Posterior vena cava (tissue), 2 donors: Measurements from ENCODE around the gene SHISAL2A. TPM values are rescaled to one million over a fixed set of nuclear protein-coding genes. Genes with fewer than 3 reads are reported as not detected.

Experiments used
- DNase-seq: peaks from one replicate; pipeline ENCODE4 v3.0.0-alpha.2; 2020; ENCODE audit warnings: low spot score
- intact Hi-C, 2 donors: fragments of 100-400 bp; cut with DNase I; formaldehyde crosslinking; loops; one replicate each; pipeline versions ENCODE4 v1.14.1 to v1.14.2; 2022 to 2023
- long read RNA-seq, 2 donors: library from polyadenylated mRNA; unstranded; transcript quantifications; one replicate each; pipeline ENCODE4 v2.0.0, GENCODE V29; 2020 to 2021
- total RNA-seq, 2 donors: library from RNA; stranded (reverse); fragmentation: NEBNext Ultra II Directional; extraction: Animal tissue kit (Norgen Biotek cat#: 25700); gene quantifications; one replicate each; pipeline ENCODE4 v1.2.1, GENCODE V29; 2021
- donor health status: DM: yes; HTN: yes; CAD: no.
- donor health status: DM: yes; HTN: yes; CAD: no.

SHISAL2A gene
- total RNA-seq, result under 1 TPM in 1 of 2 donors, not detected in 1; 0.14 TPM
- long read RNA-seq, donor 1, result 0 reads
- long read RNA-seq, donor 2, result 0 reads

DNA sequence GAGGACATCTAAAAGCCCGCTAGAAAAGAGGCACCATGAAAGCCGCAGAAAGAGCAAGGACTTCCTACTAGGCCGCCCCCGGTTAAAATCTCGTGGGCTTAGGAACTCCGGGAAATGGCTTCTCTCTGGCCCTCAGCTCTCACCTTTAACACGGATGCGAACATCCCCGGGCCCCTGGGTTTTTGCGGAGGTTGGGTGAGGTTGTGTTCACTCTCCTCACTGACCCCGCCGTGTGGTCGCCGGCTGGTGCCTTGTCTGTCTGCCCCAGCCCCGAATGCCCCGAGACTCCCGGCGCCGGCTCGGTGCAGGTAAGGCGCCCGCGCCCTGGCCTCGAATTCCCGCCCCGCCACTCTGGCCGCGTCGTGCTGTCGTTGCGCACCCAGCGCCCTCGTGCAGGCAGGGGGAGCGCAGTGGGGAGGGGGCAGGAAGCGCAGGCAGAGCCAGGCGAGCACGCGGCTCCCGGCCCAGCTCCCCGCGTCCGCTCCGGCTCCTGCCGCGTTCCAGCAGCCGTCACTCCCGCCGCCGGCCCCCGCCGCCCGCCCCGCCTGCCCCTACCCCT, at the start of gene SHISAL2A:
TSS of gene SHISAL2A (plus strand) at position 437 of the 559 bp plus-strand sequence. CDS start 326 bp downstream, outside the sequence.
- no peak for DNase-seq
- intact Hi-C loops, result no loop called here

GRCh38 chr1:52585474-52585873, 47.5 kb upstream of the SHISAL2A start:
- DNase-seq, result no peak
- intact Hi-C loops, result no loop called here

GRCh38 chr1:52588027-52588426, 44.9 kb upstream of the SHISAL2A start:
- intact Hi-C loops, result no loop called here
- no peak for DNase-seq

GRCh38 chr1:52588535-52588934, 44.4 kb upstream of the SHISAL2A start:
- intact Hi-C loops, result no loop called here
- DNase-seq, result no peak

GRCh38 chr1:52590266-52590665, 42.7 kb upstream of the SHISAL2A start:
- intact Hi-C loops, result no loop called here
- no peak for DNase-seq

- DNase-seq, result no peak
- intact Hi-C loops, result no loop called here
Observed at GRCh38 chr1:52592637-52593323, 40.2 kb upstream of the SHISAL2A start.

- intact Hi-C loops, result no loop called here
- DNase-seq, result no peak
Observed at GRCh38 chr1:52593495-52593894, 39.5 kb upstream of the SHISAL2A start.

GRCh38 chr1:52595061-52595460, 37.9 kb upstream of the SHISAL2A start:
- intact Hi-C loops, result no loop called here
- no peak for DNase-seq

DNA sequence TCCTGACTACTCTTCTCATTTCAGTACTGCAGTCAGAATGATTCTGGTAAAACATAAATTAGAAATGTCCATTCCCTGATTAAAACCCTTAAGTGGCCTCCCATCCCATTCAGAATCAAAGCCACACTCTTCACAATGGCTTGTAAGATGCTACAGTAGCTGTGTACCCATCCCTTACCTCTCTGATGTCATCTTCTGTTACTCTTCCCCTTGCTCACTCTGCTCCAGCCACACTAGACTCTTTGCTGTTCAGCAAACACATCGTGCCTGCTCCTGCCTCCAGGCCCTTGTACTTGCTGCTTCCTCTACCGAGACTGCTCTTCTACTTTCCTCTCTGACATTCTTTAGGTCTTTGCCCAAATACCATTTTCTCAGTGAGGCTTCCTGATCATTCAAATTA, 35.1 kb upstream of the SHISAL2A start:
- no peak for DNase-seq
- intact Hi-C loops, result no loop called here

GRCh38 chr1:52598729-52599128, 34.2 kb upstream of the SHISAL2A start:
- no peak for DNase-seq
- intact Hi-C loops, result no loop called here

- intact Hi-C loops, result no loop called here
- DNase-seq, result no peak
Observed at GRCh38 chr1:52599236-52599635, 33.7 kb upstream of the SHISAL2A start.

DNA sequence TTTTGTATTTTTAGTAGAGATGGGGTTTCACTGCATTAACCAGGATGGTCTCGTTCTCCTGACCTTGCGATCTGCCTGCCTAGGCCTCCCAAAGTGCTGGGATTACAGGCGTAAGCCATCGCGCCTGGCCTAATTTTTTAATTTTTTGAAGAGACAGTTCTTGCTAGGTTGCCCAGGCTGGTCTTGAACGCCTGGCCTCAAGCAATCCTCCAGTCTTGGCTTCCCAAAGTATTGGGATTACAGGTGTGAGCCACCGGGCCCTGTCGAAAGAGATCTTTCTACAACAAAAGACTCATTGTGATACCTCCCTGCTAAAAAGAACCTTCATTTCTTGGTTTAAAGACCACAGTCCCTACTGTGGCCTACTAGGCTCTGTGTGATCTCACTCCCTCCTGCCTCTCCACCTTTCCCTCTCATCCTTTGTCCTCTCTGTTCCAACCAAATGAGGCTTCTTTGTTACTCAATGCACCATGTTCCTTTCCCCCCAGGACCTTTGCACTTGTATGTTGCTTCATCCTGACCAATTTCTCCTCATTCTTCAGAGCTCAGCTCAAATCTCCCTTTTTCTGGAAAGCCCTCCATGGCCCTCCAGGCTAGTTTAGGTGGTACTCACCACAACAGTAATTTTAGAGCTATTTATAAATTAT, 32.3 kb upstream of the SHISAL2A start:
- intact Hi-C loops, result no loop called here
- no peak for DNase-seq

DNA sequence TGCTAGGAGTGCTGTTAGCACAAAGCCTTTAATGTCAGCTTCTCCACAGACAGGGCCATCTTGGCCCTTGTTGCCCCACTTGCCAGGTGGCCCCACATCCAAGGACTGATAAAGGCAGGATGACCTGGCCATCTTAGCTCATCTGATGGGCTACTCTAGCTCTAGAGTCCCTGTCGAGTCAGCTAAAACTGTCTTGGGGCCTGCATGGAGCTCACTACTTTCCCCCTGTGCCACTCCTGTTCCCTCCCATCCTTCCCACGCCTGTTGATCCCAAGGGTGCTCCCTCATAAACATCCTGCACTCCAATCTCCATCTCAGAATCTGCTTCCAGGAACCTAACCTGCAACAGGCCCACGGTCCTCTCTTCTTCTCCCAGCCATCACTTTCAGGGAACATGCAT, 31.4 kb upstream of the SHISAL2A start:
- intact Hi-C loops, result no loop called here
- no peak for DNase-seq

DNA sequence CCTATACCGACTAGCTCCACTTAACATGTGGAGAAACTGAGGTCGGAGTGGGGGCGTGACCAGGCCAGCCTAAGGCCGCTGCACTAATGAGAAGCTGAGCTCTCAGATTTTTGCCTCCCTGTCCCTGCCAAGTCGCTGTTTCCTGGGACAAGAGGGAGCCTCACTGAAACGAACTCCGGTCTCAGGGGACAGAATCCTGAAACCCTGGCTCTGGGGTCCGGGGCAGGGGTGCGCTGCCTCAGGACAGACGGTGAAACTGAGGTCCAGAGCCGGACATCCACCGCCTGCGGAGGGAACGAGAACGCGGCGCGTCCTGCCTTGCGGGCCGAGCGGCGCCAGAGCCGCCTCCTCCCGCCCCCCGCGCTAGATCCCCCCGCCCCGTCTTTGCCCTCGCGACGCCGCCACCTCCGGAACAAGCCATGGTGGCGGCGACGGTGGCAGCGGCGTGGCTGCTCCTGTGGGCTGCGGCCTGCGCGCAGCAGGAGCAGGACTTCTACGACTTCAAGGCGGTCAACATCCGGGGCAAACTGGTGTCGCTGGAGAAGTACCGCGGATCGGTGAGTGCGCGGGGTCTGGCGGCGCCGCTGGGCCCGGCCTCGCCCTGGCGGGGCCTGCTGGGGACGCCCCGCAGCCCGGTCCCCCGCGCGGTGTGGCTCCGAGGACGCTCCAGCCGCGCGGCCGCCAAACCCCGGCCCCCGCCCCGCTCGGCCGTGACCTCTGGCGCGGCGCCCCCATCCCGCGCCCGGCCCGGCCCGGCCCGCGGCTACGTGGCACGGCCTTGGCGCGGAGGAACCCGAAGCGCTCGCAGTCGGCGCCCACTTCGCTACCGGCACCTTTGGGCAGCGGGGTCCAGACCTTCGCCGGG, 30.7 kb upstream of the SHISAL2A start, which contains the start of gene GPX7:
TSS of gene GPX7 (plus strand) at position 381 of the 865 bp plus-strand sequence. CDS start at position 420, 39 bp downstream.
- intact Hi-C loops, result loop anchor here in 1 of 2 donors (2.0 kb wide), 1 partner anchor 47 kb away; no protein-coding TSS in a partner anchor
- peak; percentile 85 for DNase-seq

- intact Hi-C loops, result loop anchor here in 1 of 2 donors (2.0 kb wide), 1 partner anchor 48 kb away; no protein-coding TSS in a partner anchor
- no peak for DNase-seq
Observed at GRCh38 chr1:52602856-52603600, 29.9 kb upstream of the SHISAL2A start.

DNA sequence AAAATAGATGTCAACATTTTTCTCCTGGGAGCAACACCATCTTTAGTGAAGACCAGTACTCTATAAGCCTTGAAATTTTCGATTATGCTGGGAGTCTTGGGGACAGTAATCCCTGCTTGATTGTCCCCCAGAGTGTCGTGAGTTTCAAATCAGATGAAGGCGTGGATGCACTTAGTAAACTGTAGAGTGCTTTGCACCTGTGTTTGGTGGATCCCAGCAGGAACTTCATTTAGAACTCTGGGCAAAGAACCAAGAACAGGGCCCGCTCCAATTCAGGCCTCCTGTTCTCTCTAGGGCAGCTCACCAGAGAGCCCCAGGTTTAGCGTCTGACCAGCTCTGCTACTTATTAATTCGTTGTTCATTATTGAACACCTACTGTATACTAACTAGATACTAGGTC, 29.3 kb upstream of the SHISAL2A start:
- intact Hi-C loops, result loop anchor here in 1 of 2 donors (2.0 kb wide), 1 partner anchor 49 kb away; no protein-coding TSS in a partner anchor
- no peak for DNase-seq

DNA sequence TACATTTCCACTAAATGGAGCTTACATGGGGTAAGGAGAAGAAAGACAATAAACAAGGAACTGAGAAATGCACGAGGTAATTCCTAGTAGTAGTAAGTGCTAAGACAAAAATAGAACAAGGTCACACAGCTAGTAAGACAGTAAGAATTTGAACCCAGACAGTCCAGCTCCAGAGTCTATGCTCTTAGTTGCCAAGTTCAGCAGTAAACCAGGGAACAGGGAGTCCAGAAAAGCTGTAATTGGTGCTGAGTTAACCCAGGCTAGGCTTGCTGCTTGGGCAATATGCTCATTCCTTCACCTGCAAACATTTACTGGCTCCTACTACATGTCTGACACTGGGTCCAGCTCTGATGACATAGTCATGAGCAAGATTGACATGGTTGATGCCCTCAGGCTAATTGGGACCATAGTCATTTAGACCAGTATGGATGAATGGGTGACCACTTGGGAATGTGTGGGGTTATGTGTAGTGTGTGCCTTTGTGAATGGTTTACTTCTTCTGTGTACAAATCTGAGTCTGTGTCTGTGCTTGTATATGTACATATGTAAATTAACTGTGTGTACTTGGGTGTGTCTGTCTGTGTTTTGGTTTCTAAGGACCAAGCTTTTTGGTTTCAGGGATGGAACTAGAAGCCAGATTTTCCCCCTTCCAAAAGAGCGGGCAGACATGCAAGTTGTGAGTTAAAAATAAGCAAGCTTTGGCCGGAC, 28.8 kb upstream of the SHISAL2A start:
- no peak for DNase-seq
- intact Hi-C loops, result no loop called here
